Measurements from ENCODE around the gene PLCD1.
A peak's percentile ranks its signal among the peaks of the same experiment; 100 is the strongest.

PLCD1 gene

GRCh38 chr3:37986479-37987314, 42.7 kb downstream of the PLCD1 start:
- H2AFZ ChIP-seq (ENCODE audit: low read depth, low read length), result no peak overlapping the region
- no peak overlapping the region for H3K27ac ChIP-seq (ENCODE audit: low read length)
- no peaks in the 10 kb centered on the region for H3K4me1 ChIP-seq (ENCODE audit: low read length)
- H3K4me3 ChIP-seq (ENCODE audit: low read length), result no peak overlapping the region
- no peak overlapping the region for H3K9ac ChIP-seq (ENCODE audit: low read length)
- no peaks in the 10 kb centered on the region for H3K27me3 ChIP-seq (ENCODE audit: low read depth, low read length)
- H3K9me3 ChIP-seq (ENCODE audit: insufficient read depth, low read length), result no peaks in the 10 kb centered on the region
- TF ChIP-seq EZH2phosphoT487 (IDR thresholded peaks at IDR 0.05; ENCODE audit: low read depth) (no peak), CTCF (IDR thresholded peaks at IDR 0.05; ENCODE audit: low read depth, low read length) (no peak)
- no peak overlapping the region for H3K4me2 ChIP-seq (ENCODE audit: low read length)
- no peaks in the 10 kb centered on the region for H3K79me2 ChIP-seq (ENCODE audit: low read length)
- no peaks in the 10 kb centered on the region for H3K36me3 ChIP-seq (replicated peaks; ENCODE audit: low read depth, low read length)
- no peaks in the 10 kb centered on the region for H4K20me1 ChIP-seq (ENCODE audit: insufficient read depth, low read length)

GRCh38 chr3:37985637-37986320, 43.7 kb downstream of the PLCD1 start:
- Histone ChIP-seq H3K4me1 (ENCODE audit: low read length) (no peaks in the 10 kb centered on the region), H3K27ac (ENCODE audit: low read length) (no peak overlapping the region), H3K36me3 (replicated peaks; ENCODE audit: low read depth, low read length) (no peaks in the 10 kb centered on the region), H3K4me3 (ENCODE audit: low read length) (no peak overlapping the region), H3K4me2 (ENCODE audit: low read length) (no peak overlapping the region), H3K9me3 (ENCODE audit: insufficient read depth, low read length) (no peaks in the 10 kb centered on the region), H4K20me1 (ENCODE audit: insufficient read depth, low read length) (no peaks in the 10 kb centered on the region), H2AFZ (ENCODE audit: low read depth, low read length) (no peak overlapping the region), H3K27me3 (ENCODE audit: low read depth, low read length) (peaks cover under 1% of the 10 kb centered on the region; the same call in 1 of the 2 replicates), H3K9ac (ENCODE audit: low read length) (no peak overlapping the region), H3K79me2 (ENCODE audit: low read length) (no peaks in the 10 kb centered on the region)
- peak; percentile 23; the same call in 1 of the 2 replicates for TF ChIP-seq CTCF (IDR thresholded peaks at IDR 0.05; ENCODE audit: low read depth, low read length)
- no peak for TF ChIP-seq EZH2phosphoT487 (IDR thresholded peaks at IDR 0.05; ENCODE audit: low read depth)

GRCh38 chr3:37984596-37984995, 44.8 kb downstream of the PLCD1 start:
- H3K27me3 ChIP-seq (ENCODE audit: low read depth, low read length), result peaks cover 11% of the 10 kb centered on the region
- H3K4me2 ChIP-seq (ENCODE audit: low read length), result no peak overlapping the region
- H3K36me3 ChIP-seq (replicated peaks; ENCODE audit: low read depth, low read length), result no peaks in the 10 kb centered on the region
- no peak overlapping the region for H3K9ac ChIP-seq (ENCODE audit: low read length)
- no peaks in the 10 kb centered on the region for H3K9me3 ChIP-seq (ENCODE audit: insufficient read depth, low read length)
- no peak overlapping the region for H3K27ac ChIP-seq (ENCODE audit: low read length)
- no peak overlapping the region for H2AFZ ChIP-seq (ENCODE audit: low read depth, low read length)
- no peaks in the 10 kb centered on the region for H3K79me2 ChIP-seq (ENCODE audit: low read length)
- TF ChIP-seq EZH2phosphoT487 (IDR thresholded peaks at IDR 0.05; ENCODE audit: low read depth), result no peak
- no peak for TF ChIP-seq CTCF (IDR thresholded peaks at IDR 0.05; ENCODE audit: low read depth, low read length)
- H3K4me1 ChIP-seq (ENCODE audit: low read length), result no peaks in the 10 kb centered on the region
- no peaks in the 10 kb centered on the region for H4K20me1 ChIP-seq (ENCODE audit: insufficient read depth, low read length)
- no peak overlapping the region for H3K4me3 ChIP-seq (ENCODE audit: low read length)

- no peaks in the 10 kb centered on the region for H3K9me3 ChIP-seq (ENCODE audit: insufficient read depth, low read length)
- no peak overlapping the region for H3K27ac ChIP-seq (ENCODE audit: low read length)
- H3K4me3 ChIP-seq (ENCODE audit: low read length), result no peak overlapping the region
- no peaks in the 10 kb centered on the region for H3K36me3 ChIP-seq (replicated peaks; ENCODE audit: low read depth, low read length)
- no peak overlapping the region for H3K4me2 ChIP-seq (ENCODE audit: low read length)
- peaks cover 11% of the 10 kb centered on the region for H3K27me3 ChIP-seq (ENCODE audit: low read depth, low read length)
- no peaks in the 10 kb centered on the region for H3K79me2 ChIP-seq (ENCODE audit: low read length)
- H4K20me1 ChIP-seq (ENCODE audit: insufficient read depth, low read length), result no peaks in the 10 kb centered on the region
- no peak for TF ChIP-seq EZH2phosphoT487 (IDR thresholded peaks at IDR 0.05; ENCODE audit: low read depth)
- TF ChIP-seq CTCF (IDR thresholded peaks at IDR 0.05; ENCODE audit: low read depth, low read length), result no peak
- H3K4me1 ChIP-seq (ENCODE audit: low read length), result no peaks in the 10 kb centered on the region
- H2AFZ ChIP-seq (ENCODE audit: low read depth, low read length), result no peak overlapping the region
- no peak overlapping the region for H3K9ac ChIP-seq (ENCODE audit: low read length)
These were observed 45.4 kb downstream of the PLCD1 start for GRCh38 chr3:37984051-37984450.

Data from OCI-LY3 (cell line).